Breast epithelium (tissue), 4 donors: ENCODE results near the gene P2RX2. TPM values are rescaled to one million over a fixed set of nuclear protein-coding genes. Genes with fewer than 3 reads are reported as not detected.

Source experiments
- DNase-seq, 2 donors: peaks; one replicate each; pipeline ENCODE4 v3.0.0-alpha.2; 2019; ENCODE audit warnings: low spot score in 2 of 2
- H3K27ac ChIP-seq, 2 donors: fragments of 200-600 bp; sonication (generic) in 1 of 2; one replicate each; pipeline ENCODE4 v1.5.1; 2016 to 2019; ENCODE audit warnings: mild to moderate bottlenecking in 1 of 2
- H3K27me3 ChIP-seq, 2 donors: fragments of 200-600 bp; sonication (generic) in 1 of 2; one replicate each; pipeline versions ENCODE4 v1.5.1 to v1.6.0; 2017 to 2019; ENCODE audit warnings: control low read depth in 1 of 2, mild to moderate bottlenecking in 1 of 2
- H3K36me3 ChIP-seq: fragments of 200-600 bp; one replicate; pipeline ENCODE4 v1.5.1; 2019
- H3K4me1 ChIP-seq, 2 donors: fragments of 200-600 bp; sonication (generic); one replicate each; pipeline ENCODE4 v1.5.1; 2016 to 2019; ENCODE audit warnings: control low read depth in 1 of 2
- H3K4me3 ChIP-seq, 3 donors: fragments of 200-600 bp; sonication (generic); 1 replicate in 2 of 3; 2 replicates in 1 of 3; pipeline ENCODE4 v1.5.1; 2016 to 2019; ENCODE audit warnings: mild to moderate bottlenecking in 3 of 3, moderate library complexity in 2 of 3
- H3K9me3 ChIP-seq, 2 donors: fragments of 200-600 bp; sonication (generic) in 1 of 2; one replicate each; pipeline ENCODE4 v1.5.1; 2016 to 2019; ENCODE audit warnings: control low read depth in 1 of 2
- POLR2A ChIP-seq: fragments of 450-650 bp; IDR thresholded peaks from one replicate; pipeline ENCODE4 v1.6.1; 2016; ENCODE audit warnings: antibody characterized with exemption, mild to moderate bottlenecking, moderate library complexity
- POLR2AphosphoS5 ChIP-seq, 3 donors: sonication (generic); formaldehyde crosslinking; IDR thresholded peaks; one replicate each; pipeline ENCODE4 v1.6.1; 2017; ENCODE audit warnings: antibody characterized with exemption in 3 of 3
- intact Hi-C: fragments of 100-400 bp; cut with DNase I; formaldehyde crosslinking; loops from one replicate; pipeline ENCODE4 v1.15.1; 2023; ENCODE audit warnings: low total_unique reads
- total RNA-seq, 3 donors: library from RNA; depleted of rRNA; stranded (reverse); fragments of >200 nt; gene quantifications; one replicate each; pipeline ENCODE4 v1.1.0, GENCODE V29; 2016
- TF ChIP-seq, protein P1 (sequence below), 3 donors: fragments of 450-650 bp; IDR thresholded peaks; one replicate each; pipeline ENCODE4 v1.5.1; 2016 to 2017; ENCODE audit warnings: antibody characterized with exemption in 3 of 3, mild to moderate bottlenecking in 3 of 3, moderate library complexity in 3 of 3

The P2RX2 gene
- total RNA-seq, 3 donors from 2014 or later = 0.29 to 0.48 TPM; not detected in 1

DNA sequence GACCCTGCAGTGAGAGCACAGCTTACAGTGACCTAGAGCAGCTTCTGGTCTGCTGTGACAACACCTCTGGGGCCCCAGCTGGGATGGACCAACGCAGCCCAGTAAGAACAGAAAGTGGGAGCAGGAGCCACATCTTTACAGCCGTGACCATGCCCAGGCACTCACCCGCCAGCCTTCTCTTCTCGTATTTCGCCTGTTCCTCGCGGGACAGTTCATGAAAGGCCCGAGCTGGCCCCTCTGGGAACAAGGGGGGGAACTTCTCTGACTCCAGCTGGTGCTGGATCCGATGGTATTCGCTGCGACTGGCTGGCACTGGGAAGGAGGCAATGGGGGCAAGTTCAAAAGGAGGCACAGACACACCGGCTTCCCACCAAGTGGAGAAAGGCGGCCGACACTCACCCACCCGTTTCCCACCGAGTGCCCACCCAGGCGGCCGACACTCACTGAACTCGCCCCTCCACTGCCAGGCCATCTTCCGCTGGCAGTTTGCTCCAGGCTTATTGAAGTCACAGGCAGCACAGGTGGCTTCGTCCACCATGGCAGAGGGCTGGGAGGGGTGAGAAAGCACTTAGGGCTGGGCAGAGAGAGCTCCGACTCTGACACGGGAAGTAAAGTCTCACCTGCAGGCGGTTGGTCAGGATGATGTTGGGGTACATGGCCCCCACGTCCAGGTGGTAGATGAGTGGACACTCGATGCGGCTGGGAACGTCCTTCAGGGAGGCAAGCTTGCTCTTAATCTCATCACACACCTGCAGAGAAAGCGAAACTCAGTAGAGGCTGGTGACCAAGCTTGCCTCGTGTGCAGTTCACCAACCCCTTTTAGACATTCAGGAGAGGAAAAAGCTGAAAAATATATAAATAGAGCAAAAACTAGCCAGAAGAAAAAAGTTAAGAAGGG lies 49.9 kb downstream of the P2RX2 start:
- H3K27ac ChIP-seq = no peak overlapping the region
- no peaks in the 10 kb centered on the region for H3K27me3 ChIP-seq
- no peak for DNase-seq
- H3K9me3 ChIP-seq = no peaks in the 10 kb centered on the region
- intact Hi-C loops = no loop called here
- H3K4me3 ChIP-seq = no peak overlapping the region
- no peaks in the 10 kb centered on the region for H3K4me1 ChIP-seq
- H3K36me3 ChIP-seq = peaks cover 8% of the 10 kb centered on the region
- TF ChIP-seq, protein P1, sequence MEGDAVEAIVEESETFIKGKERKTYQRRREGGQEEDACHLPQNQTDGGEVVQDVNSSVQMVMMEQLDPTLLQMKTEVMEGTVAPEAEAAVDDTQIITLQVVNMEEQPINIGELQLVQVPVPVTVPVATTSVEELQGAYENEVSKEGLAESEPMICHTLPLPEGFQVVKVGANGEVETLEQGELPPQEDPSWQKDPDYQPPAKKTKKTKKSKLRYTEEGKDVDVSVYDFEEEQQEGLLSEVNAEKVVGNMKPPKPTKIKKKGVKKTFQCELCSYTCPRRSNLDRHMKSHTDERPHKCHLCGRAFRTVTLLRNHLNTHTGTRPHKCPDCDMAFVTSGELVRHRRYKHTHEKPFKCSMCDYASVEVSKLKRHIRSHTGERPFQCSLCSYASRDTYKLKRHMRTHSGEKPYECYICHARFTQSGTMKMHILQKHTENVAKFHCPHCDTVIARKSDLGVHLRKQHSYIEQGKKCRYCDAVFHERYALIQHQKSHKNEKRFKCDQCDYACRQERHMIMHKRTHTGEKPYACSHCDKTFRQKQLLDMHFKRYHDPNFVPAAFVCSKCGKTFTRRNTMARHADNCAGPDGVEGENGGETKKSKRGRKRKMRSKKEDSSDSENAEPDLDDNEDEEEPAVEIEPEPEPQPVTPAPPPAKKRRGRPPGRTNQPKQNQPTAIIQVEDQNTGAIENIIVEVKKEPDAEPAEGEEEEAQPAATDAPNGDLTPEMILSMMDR (IDR thresholded peaks at IDR 0.05) = no peak
- TF ChIP-seq POLR2A = no peak
- no peak for TF ChIP-seq POLR2AphosphoS5 (IDR thresholded peaks at IDR 0.05)

- H3K4me3 ChIP-seq = no peak overlapping the region
- H3K36me3 ChIP-seq = peaks cover 8% of the 10 kb centered on the region
- TF ChIP-seq POLR2AphosphoS5 (IDR thresholded peaks at IDR 0.05) (no peak), POLR2A (no peak)
- TF ChIP-seq, protein P1 (IDR thresholded peaks at IDR 0.05) = no peak
- no peak overlapping the region for H3K27ac ChIP-seq
- H3K9me3 ChIP-seq = no peaks in the 10 kb centered on the region
- no peaks in the 10 kb centered on the region for H3K27me3 ChIP-seq
- intact Hi-C loops = no loop called here
- no peak for DNase-seq
- H3K4me1 ChIP-seq = no peaks in the 10 kb centered on the region
Observed at GRCh38 chr12:132669166-132669879, 50.7 kb downstream of the P2RX2 start.

Other genes with a start within 250 kb of the P2RX2 start
- 1 to 10 TPM; 3.5 to 9.8 (median 7.2) TPM for gene FBRSL1, start 128.6 kb upstream of the P2RX2 start, total RNA-seq
- under 1 TPM in 1 of 3 donors, not detected in 2; 0.59 TPM for gene LRCOL1, start 8.2 kb upstream of the P2RX2 start, total RNA-seq
- 10 to 100 TPM; 36.5 to 51.5 (median 43.5) TPM for gene POLE, start 68.6 kb downstream of the P2RX2 start, total RNA-seq
- 10 to 100 TPM; 29.0 to 50.9 (median 31.8) TPM for gene PXMP2, start 68.8 kb downstream of the P2RX2 start, total RNA-seq
- gene PGAM5, start 92.1 kb downstream of the P2RX2 start, total RNA-seq = 10 to 100 TPM; 20.2 to 38.0 (median 22.8) TPM
- 10 to 100 TPM; 64.2 to 75.4 (median 73.5) TPM for gene ANKLE2, start 143.1 kb downstream of the P2RX2 start, total RNA-seq
- 10 to 100 TPM; 51.7 to 76.7 (median 58.5) TPM for gene GOLGA3, start 210.1 kb downstream of the P2RX2 start, total RNA-seq